GM18861 (cell line): ENCODE measurements around the gene PIK3CB.
"Not testable (repeated sequence)": the region's sequence is repeated elsewhere in the genome, so short reads cannot be mapped to it uniquely, and the experiment has no call there.

Experiments
- ATAC-seq: cut with Tn5 transposase; IDR thresholded peaks from one replicate; pipeline ENCODE4 v1.9.1; 2021; ENCODE audit not compliant: unreplicated experiment

PIK3CB gene

GRCh38 chr3:138806376-138807080, 28.2 kb downstream of the PIK3CB start:
- ATAC-seq = no peak

- ATAC-seq = no peak
Measured at GRCh38 chr3:138803006-138803653, 31.6 kb downstream of the PIK3CB start.

GRCh38 chr3:138802223-138802622, 32.5 kb downstream of the PIK3CB start:
- ATAC-seq = not testable (repeated sequence)

- ATAC-seq = no peak
Measured at GRCh38 chr3:138801792-138802191, 32.9 kb downstream of the PIK3CB start.

- ATAC-seq = no peak
Measured at GRCh38 chr3:138800248-138800647, 34.5 kb downstream of the PIK3CB start.

- no peak for ATAC-seq
Measured at GRCh38 chr3:138799822-138800221, 34.9 kb downstream of the PIK3CB start.

- no peak for ATAC-seq
Measured at GRCh38 chr3:138797508-138798038, 37.2 kb downstream of the PIK3CB start.

- ATAC-seq = no peak
Measured at GRCh38 chr3:138796761-138797160, 38.0 kb downstream of the PIK3CB start.

GRCh38 chr3:138786788-138787271, 47.9 kb downstream of the PIK3CB start:
- no peak for ATAC-seq

- ATAC-seq = no peak
Measured at GRCh38 chr3:138785951-138786350, 48.8 kb downstream of the PIK3CB start.

- not testable (repeated sequence) for ATAC-seq
Measured at GRCh38 chr3:138785362-138785857, 49.3 kb downstream of the PIK3CB start.

- no peak for ATAC-seq
Measured at GRCh38 chr3:138782755-138783154, 52.0 kb downstream of the PIK3CB start.

GRCh38 chr3:138781012-138781470, 53.7 kb downstream of the PIK3CB start:
- ATAC-seq = no peak

GRCh38 chr3:138778643-138779042, 56.1 kb downstream of the PIK3CB start:
- ATAC-seq = no peak

GRCh38 chr3:138776961-138777360, 57.8 kb downstream of the PIK3CB start:
- ATAC-seq = no peak

- no peak for ATAC-seq
Measured at GRCh38 chr3:138775254-138775595, 59.5 kb downstream of the PIK3CB start.

- ATAC-seq = peak; percentile 49
Measured at GRCh38 chr3:138774529-138775253, 60.0 kb downstream of the PIK3CB start.

- ATAC-seq = no peak
Measured at GRCh38 chr3:138771585-138771984, 63.1 kb downstream of the PIK3CB start.

- no peak for ATAC-seq
Measured at GRCh38 chr3:138769616-138770015, 65.1 kb downstream of the PIK3CB start.

- no peak for ATAC-seq
Measured at GRCh38 chr3:138768946-138769345, 65.8 kb downstream of the PIK3CB start.

GRCh38 chr3:138768125-138768524, 66.6 kb downstream of the PIK3CB start:
- no peak for ATAC-seq
